EH (cell line): ENCODE measurements around the gene DIAPH2.

Experiments
- DNase-seq: peaks from one replicate; pipeline ENCODE4 v3.0.0-alpha.2; 2015; ENCODE audit warnings: low read depth

The DIAPH2 gene

DNA sequence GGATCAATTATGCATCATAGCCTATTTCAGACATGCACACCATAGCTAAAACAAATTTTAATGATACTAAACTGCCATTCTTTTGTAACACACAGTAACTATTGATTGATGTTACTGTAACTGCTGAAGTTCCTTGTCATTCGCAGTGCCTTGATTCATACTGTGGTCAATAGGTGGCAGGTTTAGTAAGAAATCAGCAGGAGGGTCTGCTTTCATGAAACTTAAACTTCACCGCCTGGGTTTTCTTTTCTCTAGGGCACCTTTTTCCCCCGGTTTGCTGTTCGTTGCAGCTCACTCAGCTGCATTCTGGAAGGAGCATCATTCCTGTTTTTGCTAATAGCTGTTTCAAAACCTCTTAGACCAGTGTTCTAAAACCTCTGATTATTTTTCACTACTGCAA, 287.2 kb downstream of the DIAPH2 start:
- DNase-seq: no peak

DNA sequence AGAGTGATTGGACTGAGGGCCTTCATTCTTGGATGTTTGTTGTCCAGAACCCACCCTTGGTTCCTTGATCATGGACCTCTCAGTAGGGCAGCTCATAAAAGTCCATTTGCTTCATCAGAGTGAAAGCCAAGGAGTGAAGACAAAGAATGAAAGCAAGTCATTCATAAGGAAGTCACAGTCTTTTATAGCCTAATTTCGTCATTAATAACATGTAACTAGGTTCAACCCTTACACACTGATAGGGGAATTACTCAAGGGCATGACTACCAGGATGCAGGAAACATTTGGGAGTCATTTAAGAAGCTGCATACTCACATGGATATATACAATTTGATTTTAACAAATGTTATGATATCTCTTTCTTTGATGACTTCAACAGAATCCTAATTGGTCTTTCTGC, 294.3 kb downstream of the DIAPH2 start:
- DNase-seq: no peak

DNA sequence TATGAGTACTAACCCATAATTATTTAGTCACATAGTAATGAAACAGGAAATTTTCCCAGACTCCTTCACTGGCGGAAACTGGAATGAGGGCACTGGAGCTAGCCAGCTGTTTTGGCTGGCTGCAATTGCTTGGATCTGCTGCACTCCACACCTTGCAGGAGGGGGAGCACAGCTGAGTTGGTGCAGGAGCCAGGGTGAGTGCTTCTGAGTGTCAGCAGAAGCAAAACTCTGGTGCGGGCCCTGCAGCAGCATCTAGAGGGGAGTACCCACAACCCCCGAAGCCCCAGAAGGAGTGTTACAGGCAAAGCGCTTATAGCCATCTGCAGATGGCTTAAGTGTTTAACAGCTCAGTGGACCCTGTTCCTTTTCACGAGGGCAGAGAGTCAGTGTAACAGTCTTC, 295.1 kb downstream of the DIAPH2 start:
- no peak for DNase-seq

DNA sequence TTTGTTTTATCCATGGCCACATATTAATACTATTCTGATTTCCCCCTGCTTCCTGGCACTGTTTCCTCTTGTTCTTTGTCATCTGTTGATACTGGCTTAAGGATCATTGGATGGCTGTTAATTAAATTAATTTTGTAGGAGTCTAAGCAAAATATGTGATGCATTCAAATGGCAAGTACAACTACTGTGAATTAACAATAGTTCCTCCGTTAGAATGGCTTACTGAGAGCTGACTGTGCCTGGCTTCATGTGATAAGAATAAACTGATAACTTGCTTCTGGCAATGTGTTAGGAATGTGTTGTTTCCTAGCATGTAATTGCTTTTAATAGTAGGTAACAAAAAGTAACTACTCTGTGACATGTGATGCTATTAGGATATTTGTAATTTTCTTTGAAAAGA, 297.5 kb downstream of the DIAPH2 start:
- DNase-seq: no peak

DNA sequence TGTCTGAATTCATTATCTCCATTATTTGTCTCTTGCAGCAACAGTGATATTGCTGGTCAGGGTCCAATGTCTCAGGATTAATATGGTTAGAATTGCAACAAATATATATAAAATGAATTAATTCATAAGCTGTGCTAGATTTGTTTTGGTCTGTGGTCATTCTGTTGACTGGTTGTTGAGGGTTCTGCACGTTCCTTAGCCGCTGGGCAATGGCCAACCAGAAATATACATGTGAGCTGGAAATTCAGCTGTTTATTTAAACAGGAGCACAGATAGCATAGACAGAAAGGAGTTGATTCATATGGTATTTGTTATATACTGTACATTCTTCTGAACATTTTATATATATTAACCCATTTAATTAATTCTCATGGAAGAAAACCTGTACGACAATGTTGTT, 299.9 kb downstream of the DIAPH2 start:
- no peak for DNase-seq

DNA sequence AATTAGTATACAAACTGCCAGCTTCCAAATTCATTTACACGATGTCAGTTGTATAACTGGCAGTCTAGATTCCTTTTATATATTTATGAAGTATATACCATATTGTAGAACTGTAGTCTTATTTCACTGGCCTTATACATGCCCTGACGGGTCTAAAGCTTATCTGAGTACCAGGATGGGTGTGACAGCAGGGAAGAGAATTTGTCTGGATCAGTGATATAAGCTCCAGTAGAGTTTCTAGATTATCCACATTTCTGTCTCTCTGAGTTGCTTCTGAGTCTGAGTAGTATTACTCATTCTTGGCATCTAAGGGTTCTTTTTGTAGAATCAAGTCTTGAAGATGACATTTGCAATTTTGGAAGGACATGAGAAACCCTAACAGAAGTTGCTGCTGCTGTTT, 300.4 kb downstream of the DIAPH2 start:
- no peak for DNase-seq

DNA sequence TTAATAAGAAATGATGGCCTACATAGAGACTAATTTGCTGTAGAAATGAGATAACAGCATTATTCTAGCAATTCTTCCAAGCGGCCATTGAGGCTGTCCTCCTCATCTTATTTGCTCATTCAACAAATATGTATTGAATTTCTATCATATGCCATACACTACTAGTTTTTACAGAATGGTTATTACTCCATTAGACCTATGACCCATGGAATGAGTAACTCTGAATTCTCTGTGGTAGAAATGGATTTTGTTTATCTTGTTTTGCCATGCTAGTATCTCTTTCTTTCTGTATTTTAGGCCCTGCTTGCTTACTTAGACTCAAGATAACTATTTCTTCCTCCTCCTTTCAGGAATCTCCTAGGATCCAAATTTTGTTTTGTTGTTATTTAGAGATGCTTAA, 302.6 kb downstream of the DIAPH2 start:
- DNase-seq: peak; percentile 46

DNA sequence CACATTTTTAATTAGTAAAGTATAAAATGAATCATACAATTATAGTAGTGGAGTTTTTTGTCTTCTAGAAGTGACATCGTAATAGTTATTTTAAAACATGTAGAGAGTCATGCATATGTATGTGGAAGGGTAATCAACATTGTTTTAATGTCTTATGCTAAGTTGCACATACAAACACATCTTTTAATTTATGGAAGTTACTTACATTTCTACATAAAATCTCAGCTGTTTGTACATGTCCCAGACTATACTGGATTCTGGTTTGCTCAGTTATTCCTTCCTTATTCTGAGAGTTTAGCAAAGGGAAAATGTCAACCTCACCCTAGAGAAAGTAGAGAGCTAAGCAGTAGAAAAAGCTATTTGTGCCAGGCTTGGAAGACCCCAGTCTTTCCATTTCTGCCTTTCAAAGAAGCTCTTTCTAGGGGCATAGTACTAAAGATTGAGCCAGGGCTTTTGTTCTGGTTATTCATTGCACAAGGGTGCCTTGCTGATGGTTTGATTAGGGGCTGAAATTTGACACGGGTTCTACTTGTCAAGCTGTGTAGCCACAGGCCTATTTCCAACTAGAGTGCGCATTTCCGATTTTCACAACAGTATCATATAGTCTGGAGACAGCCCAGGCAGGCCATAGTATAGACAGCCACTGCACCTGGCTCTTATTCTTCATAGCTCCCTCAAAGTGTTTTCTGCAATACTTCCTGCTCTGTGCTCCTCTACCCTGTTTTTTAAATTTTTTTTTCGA, 305.4 kb downstream of the DIAPH2 start:
- DNase-seq: no peak

DNA sequence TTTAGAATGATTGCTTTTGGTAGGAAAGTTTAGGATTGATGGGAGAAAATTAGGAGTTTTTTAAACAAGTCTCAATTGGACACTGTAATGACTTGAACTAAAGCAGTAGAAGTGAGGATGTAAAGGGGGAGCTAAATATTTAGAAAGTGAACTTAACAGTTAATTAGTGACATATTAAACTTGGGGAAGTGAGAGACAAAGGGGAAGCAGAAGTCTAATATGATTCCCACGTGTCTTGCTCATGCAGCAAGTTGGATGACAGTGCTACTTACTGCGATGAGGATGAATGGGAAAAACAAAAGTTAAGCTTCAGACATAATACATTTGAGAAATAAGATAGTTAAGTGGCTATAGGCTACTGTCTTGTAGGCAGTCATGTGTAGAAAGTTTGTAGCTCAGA, 309.5 kb downstream of the DIAPH2 start:
- no peak for DNase-seq

DNA sequence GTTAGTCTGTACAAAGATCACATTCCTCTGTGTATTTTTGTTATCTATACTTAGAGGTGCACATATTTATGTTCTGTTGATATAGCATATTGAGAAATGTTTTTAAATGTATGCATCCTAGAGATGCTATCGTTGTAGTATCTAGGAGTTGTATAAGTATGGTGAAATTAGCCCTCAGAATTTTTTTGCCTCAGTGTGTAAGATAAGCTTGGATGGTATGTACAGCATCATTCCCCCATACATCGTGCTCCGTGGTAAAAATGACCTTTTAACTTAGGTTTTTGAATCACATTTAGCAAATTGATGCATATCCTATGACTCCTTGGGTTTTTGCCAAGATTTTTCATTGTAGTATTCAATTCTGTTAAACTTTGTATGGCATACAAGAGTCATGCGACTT, 312.6 kb downstream of the DIAPH2 start:
- DNase-seq: no peak

DNA sequence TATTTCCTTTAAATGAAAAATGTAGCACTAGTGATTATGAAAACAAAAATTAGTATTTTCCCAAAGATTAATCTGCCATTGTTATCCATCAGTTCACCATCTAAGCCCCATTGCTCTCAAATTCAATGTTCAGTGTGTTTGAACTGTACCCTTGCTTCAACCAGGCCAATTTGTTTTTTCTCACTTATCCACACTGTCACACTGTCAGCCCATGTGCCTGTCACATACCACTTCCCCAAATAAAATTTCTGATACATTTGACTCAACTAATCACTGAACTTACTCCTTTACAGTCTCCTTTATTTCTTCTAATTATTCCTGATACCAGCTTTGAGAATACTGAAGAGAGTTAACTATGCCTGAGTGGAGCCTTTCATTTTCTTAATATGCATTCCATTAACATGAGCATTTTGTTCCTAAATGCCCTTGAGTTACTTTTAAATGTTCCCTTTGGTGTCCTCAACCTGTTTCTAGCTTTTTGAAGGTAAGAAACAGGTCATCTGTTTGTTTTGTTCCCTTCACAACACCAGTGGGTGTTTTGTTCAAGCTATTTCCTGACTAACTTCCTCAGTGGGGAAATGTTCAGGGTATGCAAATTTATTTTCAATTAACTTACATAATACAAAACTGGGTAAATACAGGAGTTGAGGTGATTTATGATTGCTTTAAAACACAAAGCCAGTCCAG, 316.2 kb downstream of the DIAPH2 start:
- DNase-seq: no peak

DNA sequence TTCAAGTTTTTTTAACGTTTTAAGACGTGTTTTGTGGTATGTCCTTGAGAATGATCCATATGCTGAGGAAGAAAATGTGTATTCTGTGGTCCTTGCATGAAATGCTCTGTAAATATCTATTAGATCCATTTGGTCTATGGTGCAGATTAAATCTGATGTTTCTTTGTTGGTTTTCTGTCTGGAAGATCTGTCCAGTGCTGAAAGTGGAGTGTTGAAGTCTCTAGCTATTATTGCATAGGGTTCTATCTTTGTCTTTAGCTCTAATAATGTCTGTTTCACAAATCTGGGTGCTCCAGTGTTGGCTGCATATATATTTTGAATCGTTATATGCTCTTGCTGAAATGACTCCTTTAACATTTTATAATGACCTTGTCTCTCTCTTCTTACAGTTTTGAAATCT, 321.5 kb downstream of the DIAPH2 start:
- no peak for DNase-seq

DNA sequence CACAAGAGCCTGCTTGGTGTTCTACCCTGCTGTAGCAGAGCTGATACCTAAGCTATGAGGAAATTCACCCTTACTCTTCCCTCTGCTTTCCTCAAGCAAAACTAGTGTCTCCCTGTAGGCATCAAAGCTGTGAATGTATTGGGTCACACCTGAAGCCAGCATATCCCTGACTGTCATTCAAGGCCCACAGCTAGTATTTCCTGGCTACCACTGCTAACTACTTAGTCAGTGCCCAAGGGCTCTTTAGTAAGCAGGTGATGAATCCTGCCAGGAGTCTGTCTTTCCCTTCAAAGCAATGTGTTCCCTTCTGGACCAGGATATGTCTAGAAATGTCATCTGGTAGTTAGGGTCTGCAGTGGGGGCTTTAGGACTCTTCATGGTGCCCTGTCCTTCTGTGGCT, 324.7 kb downstream of the DIAPH2 start:
- no peak for DNase-seq

DNA sequence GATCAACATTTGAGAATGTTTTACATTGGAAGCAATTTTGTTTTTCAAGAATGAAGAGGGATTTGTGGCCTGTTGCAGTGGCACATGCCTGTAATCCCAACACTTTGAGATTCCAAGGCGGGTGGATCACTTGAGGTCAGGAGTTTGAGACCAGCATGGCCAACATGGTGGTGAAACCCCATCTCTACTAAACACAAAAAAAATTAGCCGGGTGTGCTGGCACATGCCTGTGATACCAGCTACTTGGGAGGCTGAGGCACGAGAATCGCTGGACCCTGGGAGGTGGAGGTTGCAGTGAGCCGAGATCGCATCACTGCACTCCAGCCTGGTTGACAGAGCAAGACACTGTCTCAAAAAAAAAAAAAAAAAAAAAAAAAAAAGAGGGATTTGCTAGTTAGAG, 326.9 kb downstream of the DIAPH2 start:
- no peak for DNase-seq

DNA sequence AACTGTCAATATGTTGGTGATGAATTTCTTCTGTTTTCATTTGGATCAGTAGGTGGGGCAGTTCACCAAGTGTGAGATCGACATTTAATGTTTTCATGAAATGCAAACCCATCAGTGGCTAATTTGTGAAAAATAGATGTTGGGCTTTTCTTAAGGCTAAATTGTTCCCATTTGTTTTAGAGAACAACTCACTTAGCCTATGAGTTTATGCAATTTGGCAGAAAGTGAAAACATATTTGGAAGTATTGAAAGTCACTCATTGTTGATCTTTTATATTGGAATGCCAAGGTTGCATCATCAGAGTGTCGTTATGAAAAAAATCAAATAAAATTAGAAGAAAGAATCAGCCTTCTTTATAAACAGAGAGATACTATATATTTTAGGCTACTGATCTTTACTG, 331.5 kb downstream of the DIAPH2 start:
- DNase-seq: no peak

DNA sequence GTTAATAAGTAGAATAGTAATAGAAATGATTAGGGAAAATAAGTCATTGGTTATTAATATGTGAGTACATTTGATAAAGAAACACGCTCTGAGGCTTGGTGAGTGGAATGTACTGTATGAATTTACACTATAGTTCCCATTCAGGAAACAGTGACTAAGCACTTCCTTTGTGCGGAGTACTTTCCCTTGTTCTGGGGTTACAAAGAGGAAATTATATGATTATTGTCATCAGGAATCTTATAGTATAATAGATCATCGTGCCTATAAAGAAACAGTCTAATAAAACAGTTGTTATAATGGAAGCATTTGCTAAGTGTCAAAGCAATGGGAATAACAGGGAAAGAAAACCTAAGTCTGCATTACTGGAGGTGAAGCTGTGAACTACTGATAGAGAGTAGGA, 337.0 kb downstream of the DIAPH2 start:
- peak; percentile 29 for DNase-seq

DNA sequence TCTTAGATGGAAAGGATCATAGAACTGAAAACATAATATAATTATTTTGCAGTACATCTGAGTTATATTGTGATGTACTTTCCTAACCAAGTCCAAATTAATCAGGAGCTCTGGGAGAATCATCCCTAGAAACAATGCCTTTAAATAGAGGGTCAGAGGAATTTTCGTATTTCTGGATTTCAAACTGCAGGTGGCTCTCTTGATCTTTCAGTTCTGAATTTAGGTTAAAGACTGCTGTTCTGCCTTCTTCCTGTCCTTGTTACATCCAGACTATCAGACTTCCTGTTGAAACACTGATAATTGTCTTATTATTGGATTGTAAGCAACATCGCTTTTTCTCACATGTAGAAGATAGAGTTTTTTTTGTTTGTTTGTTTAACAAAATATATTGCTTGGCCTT, 341.8 kb downstream of the DIAPH2 start:
- no peak for DNase-seq

DNA sequence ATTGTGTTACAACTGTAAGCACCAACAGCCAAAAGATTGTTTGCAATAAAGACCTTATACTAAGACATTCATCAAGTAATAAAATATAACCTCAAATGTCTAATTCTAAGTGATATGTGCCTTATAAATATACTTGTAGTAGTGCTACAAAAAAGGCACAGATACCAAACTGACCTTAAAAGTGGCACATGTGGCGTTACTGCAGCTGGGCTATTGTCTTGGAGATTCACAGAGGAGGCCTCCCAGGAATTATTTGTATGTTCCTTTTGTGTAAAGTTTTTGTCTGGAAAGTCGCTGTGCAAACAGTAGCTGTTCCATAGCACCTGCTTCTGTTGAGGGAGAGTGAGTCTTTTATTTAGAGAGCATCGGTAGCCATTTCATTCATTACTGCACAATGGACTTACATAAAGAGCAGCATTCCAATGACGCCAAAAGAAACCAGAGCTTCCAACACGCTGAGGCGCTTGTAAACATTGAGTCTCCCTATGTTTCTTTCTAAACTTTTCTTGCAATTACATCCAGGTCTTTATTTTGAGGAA, 342.8 kb downstream of the DIAPH2 start:
- DNase-seq: no peak

DNA sequence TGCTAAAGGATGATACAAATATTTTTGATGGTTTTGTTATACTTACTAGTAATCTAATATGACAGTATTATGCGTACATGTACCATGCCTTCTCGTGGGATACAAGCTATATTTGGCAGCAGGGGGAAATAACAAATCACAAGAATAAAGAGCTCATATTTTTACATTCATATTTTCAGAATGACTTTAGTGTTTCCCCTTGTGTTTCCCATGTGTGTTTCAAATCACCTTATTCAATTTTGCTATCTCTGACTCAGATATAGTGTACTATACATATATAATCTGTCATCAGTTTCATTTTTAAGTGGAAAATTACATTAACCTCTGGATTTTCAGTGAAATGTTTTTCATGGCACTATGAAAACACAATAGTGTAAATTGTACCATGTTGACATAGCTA, 345.8 kb downstream of the DIAPH2 start:
- no peak for DNase-seq

DNA sequence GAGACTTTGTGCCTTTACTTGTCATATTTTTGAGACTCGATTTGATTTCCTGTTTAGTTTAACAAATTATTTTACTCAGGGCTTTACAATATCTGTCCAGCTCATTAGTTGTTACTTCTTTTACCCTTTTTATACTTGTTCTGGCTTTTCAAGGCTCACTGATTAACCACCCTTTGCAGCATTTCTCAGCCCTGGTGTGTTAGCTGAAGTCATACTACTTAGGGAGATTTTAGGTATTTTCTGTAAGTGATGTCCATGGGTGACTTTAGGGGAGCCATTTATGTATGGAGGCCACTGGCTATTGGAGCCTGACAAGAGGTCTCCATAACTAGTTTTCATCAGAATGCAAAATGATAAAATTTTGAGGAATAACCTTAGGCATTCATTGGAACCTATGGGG, 346.3 kb downstream of the DIAPH2 start:
- DNase-seq: no peak

DNA sequence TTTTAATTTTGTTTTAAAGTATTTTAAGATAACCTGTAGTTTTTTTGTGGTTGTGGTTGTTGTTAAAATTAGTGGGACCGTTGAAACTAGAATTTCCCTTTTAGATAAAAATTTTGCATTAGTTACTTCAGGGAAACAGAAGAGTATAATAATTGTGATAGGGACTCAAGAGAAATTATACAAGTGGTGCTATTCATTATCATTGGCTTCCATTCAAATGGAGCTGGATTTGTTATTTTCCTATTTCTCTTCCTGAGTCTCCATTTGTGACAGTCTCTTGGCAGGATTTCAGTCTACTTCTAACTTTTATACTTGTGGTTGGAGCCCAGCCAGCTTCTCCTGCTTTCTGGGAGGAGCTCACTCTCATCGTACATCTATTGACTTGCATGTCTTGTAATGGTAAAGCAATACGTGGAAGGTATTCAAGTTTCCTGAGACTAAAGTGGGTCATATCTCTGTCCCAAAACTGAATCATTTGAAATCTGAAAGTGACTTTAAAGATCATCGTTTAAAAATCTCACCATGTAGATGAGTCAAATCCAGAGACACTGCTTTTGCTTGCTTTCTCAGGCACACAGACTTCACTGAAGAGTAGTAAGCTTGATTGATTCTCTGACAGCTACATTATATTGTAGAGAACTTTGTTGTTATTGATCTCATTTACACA, 354.9 kb downstream of the DIAPH2 start:
- peak; percentile 36 for DNase-seq

DNA sequence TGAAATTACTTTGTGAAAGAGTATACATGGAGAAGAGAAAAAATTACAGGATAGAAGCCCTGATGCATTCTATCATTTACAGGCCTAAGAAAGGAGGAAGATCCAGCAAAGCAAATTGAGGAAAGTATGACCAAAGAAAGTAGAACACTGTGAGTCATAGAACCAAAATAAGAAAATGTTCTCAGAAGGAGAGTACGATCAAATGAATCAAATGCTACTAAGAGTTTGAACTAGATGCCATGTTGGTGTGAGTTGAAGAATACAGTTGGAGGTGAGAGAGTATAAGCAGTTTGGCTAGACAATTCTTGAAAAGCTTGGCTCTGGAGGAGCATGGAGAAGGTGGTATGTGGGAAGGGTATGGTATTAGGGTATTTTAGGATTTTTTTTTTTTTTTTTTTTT, 360.8 kb downstream of the DIAPH2 start:
- no peak for DNase-seq

DNA sequence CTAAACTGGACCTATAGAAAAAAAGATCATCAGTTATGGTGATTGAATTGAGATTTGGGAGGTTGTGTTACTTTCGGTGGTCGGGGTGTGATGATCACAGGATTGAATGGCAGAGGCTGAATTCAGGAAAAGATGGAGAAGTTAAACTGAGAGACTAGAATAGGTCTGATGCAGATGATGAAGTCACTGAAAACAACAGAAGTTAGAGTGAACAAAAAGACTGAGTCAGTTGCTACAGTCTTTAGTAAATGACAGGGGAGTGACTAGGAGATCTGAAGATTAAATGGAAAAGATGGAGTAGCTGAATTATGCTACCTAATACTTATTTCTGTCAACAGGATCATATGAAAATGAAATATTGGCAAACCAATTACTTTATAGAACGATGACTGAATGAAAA, 362.2 kb downstream of the DIAPH2 start:
- no peak for DNase-seq
